T-helper 1 cell treated with Interleukin-12 subunit alpha and Interleukin-12 subunit beta and Interleukin-4 antibody, amounts not matched to agents 30 ng/mL and 1 ng/mL, for 36 hours (primary cell): ENCODE measurements around the gene B4GALNT3. TPM values are rescaled to one million over a fixed set of nuclear protein-coding genes. Genes with fewer than 3 reads are reported as not detected.

ENCODE experiments used
- total RNA-seq: library from RNA; stranded (reverse); gene quantifications from 2 replicates; pipeline ENCODE4 v1.2.3, GENCODE V29; 2022

The B4GALNT3 gene
- total RNA-seq, 1 donor from 2014 or later: 13.6 TPM

Other genes with a start within 250 kb of the B4GALNT3 start
- gene SLC6A12, start 245.8 kb upstream of the B4GALNT3 start, total RNA-seq: not detected in 2 replicates
- 0.78 and 0.95 TPM in 2 replicates for gene SLC6A13, start 197.1 kb upstream of the B4GALNT3 start, total RNA-seq
- gene KDM5A, start 70.6 kb upstream of the B4GALNT3 start, total RNA-seq: 107 and 109 TPM in 2 replicates
- gene CCDC77, start 58.3 kb upstream of the B4GALNT3 start, total RNA-seq: 13.4 and 17.3 TPM in 2 replicates
- gene NINJ2, start 203.5 kb downstream of the B4GALNT3 start, total RNA-seq: 16.0 and 17.2 TPM in 2 replicates